WERI-Rb-1 (cell line): ENCODE data around the gene POC1B.

Experiments
- DNase-seq: peaks from one replicate; pipeline ENCODE4 v3.0.0-alpha.2; 2020
- H3K27ac ChIP-seq: fragments of 250-450 bp; sonication (Bioruptor Pico); 2 replicates; pipeline ENCODE4 v1.5.1; 2020; ENCODE audit warnings: mild to moderate bottlenecking, moderate library complexity
- H3K27me3 ChIP-seq: fragments of 250-450 bp; sonication (Bioruptor Pico); 2 replicates; pipeline ENCODE4 v1.5.1; 2021; ENCODE audit warnings: mild to moderate bottlenecking, low read depth, moderate library complexity; ENCODE audit not compliant: insufficient read depth, severe bottlenecking
- H3K36me3 ChIP-seq: fragments of 250-450 bp; sonication (Bioruptor Pico); 2 replicates; pipeline ENCODE4 v1.5.1; 2020; ENCODE audit warnings: mild to moderate bottlenecking, moderate library complexity
- H3K4me3 ChIP-seq: 2 replicates; pipeline ENCODE4 v1.5.1; 2011; ENCODE audit warnings: low read depth, mild to moderate bottlenecking, control low read depth, low read length
- H3K9me3 ChIP-seq: fragments of 250-450 bp; sonication (Bioruptor Pico); 2 replicates; pipeline ENCODE4 v1.5.1; 2021; ENCODE audit warnings: mild to moderate bottlenecking, moderate library complexity; ENCODE audit not compliant: severe bottlenecking
- CTCF ChIP-seq: IDR thresholded peaks from 2 replicates; pipeline ENCODE4 v1.5.1; 2011; ENCODE audit warnings: low read depth, mild to moderate bottlenecking, control low read depth, inconsistent platforms, low read length

The POC1B gene

GRCh38 chr12:89416049-89416792 lies 109.6 kb downstream of the POC1B start:
- no peaks in the 10 kb centered on the region for H3K27me3 ChIP-seq
- H3K27ac ChIP-seq = no peak overlapping the region
- no peak for TF ChIP-seq CTCF
- DNase-seq = no peak
- H3K4me3 ChIP-seq = no peak overlapping the region
- H3K9me3 ChIP-seq = no peaks in the 10 kb centered on the region
- no peaks in the 10 kb centered on the region for H3K36me3 ChIP-seq

- TF ChIP-seq CTCF = no peak
- H3K9me3 ChIP-seq = no peaks in the 10 kb centered on the region
- H3K4me3 ChIP-seq = no peak overlapping the region
- no peak overlapping the region for H3K27ac ChIP-seq
- no peak for DNase-seq
- H3K27me3 ChIP-seq = no peaks in the 10 kb centered on the region
- no peaks in the 10 kb centered on the region for H3K36me3 ChIP-seq
Measured at GRCh38 chr12:89414851-89415250, 111.0 kb downstream of the POC1B start.

- TF ChIP-seq CTCF = no peak
- Histone ChIP-seq H3K27me3 (no peaks in the 10 kb centered on the region), H3K4me3 (no peak overlapping the region), H3K27ac (no peak overlapping the region), H3K36me3 (no peaks in the 10 kb centered on the region), H3K9me3 (no peaks in the 10 kb centered on the region)
- no peak for DNase-seq
Measured at GRCh38 chr12:89414322-89414721, 111.5 kb downstream of the POC1B start.

GRCh38 chr12:89413234-89413633 lies 112.6 kb downstream of the POC1B start:
- H3K4me3 ChIP-seq = no peak overlapping the region
- no peak overlapping the region for H3K27ac ChIP-seq
- H3K36me3 ChIP-seq = no peaks in the 10 kb centered on the region
- TF ChIP-seq CTCF = no peak
- no peaks in the 10 kb centered on the region for H3K27me3 ChIP-seq
- no peak for DNase-seq
- H3K9me3 ChIP-seq = no peaks in the 10 kb centered on the region

- no peak for DNase-seq
- no peak for TF ChIP-seq CTCF
- Histone ChIP-seq H3K36me3 (no peaks in the 10 kb centered on the region), H3K27ac (no peak overlapping the region), H3K27me3 (no peaks in the 10 kb centered on the region), H3K9me3 (no peaks in the 10 kb centered on the region), H3K4me3 (no peak overlapping the region)
Measured at GRCh38 chr12:89412665-89413064, 113.2 kb downstream of the POC1B start.

- no peaks in the 10 kb centered on the region for H3K9me3 ChIP-seq
- H3K4me3 ChIP-seq = no peak overlapping the region
- H3K36me3 ChIP-seq = no peaks in the 10 kb centered on the region
- H3K27me3 ChIP-seq = no peaks in the 10 kb centered on the region
- DNase-seq = no peak
- TF ChIP-seq CTCF = no peak
- H3K27ac ChIP-seq = no peak overlapping the region
Measured at GRCh38 chr12:89411846-89412245, 114.0 kb downstream of the POC1B start.
